ENCODE data around the gene ANKRD11. TPM values are rescaled to one million over a fixed set of nuclear protein-coding genes. Genes with fewer than 3 reads are reported as not detected.
A peak's percentile ranks its signal among the peaks of the same experiment; 100 is the strongest.

Gene ANKRD11
- total and polyA plus RNA-seq, 2 donors (not counting 3 experiments of a cell fraction or from before 2014, with no cell fraction given): 55.8 to 191 TPM

DNA sequence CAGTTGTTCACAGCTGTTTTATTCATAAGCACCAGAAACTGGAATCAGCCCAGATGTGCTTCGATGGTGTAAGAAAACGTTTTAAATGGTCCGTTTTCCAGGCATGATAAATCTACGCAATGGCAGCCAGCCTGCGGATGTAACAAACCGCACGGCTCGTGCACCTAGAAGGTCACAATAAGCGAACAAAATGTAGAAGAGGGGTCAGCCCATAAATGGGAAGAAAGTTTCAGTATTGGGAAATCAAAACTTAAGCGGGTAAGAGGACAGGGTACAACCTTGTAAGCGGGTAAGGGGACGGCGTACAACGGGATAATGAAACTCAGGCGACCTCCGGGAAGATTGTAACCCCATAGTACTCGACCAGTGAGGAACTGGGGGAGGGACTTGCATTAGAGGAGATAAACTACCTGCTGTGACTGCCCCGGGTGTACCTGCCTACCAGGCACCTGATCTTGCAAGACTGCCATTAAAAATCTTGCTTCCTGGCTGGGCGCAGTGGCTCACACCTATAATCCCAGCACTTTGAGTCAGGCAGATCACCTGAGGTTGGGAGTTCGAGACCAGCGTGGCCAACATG, 66.6 kb downstream of the ANKRD11 start:
- CTCF ChIA-PET: interaction anchor here (0.8 to 1.9 kb wide), 3 partner anchors 11 to 41 kb away, joined by 3 to 4 read pairs (median 3); no protein-coding TSS in a partner anchor
- no peak for DNase-seq (ENCODE audit: low read depth, low spot score)
- peaks cover 97% of the 10 kb centered on the region for H3K79me2 ChIP-seq (ENCODE audit: control insufficient read depth, insufficient read depth, low read length)
- H3K36me3 ChIP-seq (ENCODE audit: control insufficient read depth in 2 of 2, extremely low read depth in 1 of 2, insufficient read depth in 2 of 2, low read length in 2 of 2): peaks cover 0 to 1% of the 10 kb centered on the region in 2 experiments
- no peak overlapping the region for H3K4me3 ChIP-seq (replicated peaks in 1 of 3; ENCODE audit: insufficient read depth in 1 of 3, low read depth in 1 of 3, low read length in 3 of 3)
- no peaks in the 10 kb centered on the region for H3K27me3 ChIP-seq (ENCODE audit: control insufficient read depth in 2 of 2, insufficient read depth in 2 of 2, low read length in 2 of 2)
- H3K9ac ChIP-seq (replicated peaks; ENCODE audit: extremely low read depth, insufficient read depth, low read length): no peak overlapping the region
- peaks cover 5% of the 10 kb centered on the region for H4K20me1 ChIP-seq (replicated peaks; ENCODE audit: control insufficient read depth, extremely low read depth, insufficient read depth, low read length)
- intact Hi-C loops (cut with micrococcal nuclease) (loop anchor here (2.0 kb wide), 1 partner anchor 65 kb away; no protein-coding TSS in a partner anchor), dilution Hi-C loops (cut with MboI; ENCODE audit: extremely low pct_ligation_motif_present, low sequenced_read_pairs) (no loop called here)
- H3K27ac ChIP-seq (ENCODE audit: insufficient read depth, low read depth, low read length): peak overlapping the region; percentile 85
- H2AFZ ChIP-seq (ENCODE audit: low read depth, low read length): no peak overlapping the region
- POLR2A ChIA-PET: no interaction called here
- H3K9me1 ChIP-seq (replicated peaks; ENCODE audit: control insufficient read depth, extremely low read depth, insufficient read depth, low read length): no peaks in the 10 kb centered on the region
- H3K4me1 ChIP-seq (ENCODE audit: control insufficient read depth, extremely low read depth, insufficient read depth, low read length): peaks cover 42% of the 10 kb centered on the region
- peak overlapping the region; percentile 81 for H3K4me2 ChIP-seq (ENCODE audit: insufficient read depth, low read length)
- no peak for TF ChIP-seq GATA2 (IDR thresholded peaks at IDR 0.05; ENCODE audit: insufficient read depth, insufficient read length, low read depth, low read length)
- no peak for TF ChIP-seq POLR2AphosphoS5 (IDR thresholded peaks at IDR 0.05; ENCODE audit: insufficient read depth, low read depth, low read length)
- no peak for TF ChIP-seq FOS (IDR thresholded peaks at IDR 0.05; ENCODE audit: borderline replicate concordance, insufficient read depth, low read length)
- TF ChIP-seq POLR2A (IDR thresholded peaks at IDR 0.05; ENCODE audit: low read depth, low read length): no peak
- no peak for TF ChIP-seq MYC (IDR thresholded peaks at IDR 0.05; ENCODE audit: low read depth, low read length)
- TF ChIP-seq, protein P1, sequence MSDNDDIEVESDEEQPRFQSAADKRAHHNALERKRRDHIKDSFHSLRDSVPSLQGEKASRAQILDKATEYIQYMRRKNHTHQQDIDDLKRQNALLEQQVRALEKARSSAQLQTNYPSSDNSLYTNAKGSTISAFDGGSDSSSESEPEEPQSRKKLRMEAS (IDR thresholded peaks at IDR 0.05; ENCODE audit: insufficient read depth, insufficient read length): no peak
- TF ChIP-seq EZH2 (IDR thresholded peaks at IDR 0.05; ENCODE audit: borderline replicate concordance, low read depth, low read length, severe bottlenecking): no peak
- TF ChIP-seq, protein P2, sequence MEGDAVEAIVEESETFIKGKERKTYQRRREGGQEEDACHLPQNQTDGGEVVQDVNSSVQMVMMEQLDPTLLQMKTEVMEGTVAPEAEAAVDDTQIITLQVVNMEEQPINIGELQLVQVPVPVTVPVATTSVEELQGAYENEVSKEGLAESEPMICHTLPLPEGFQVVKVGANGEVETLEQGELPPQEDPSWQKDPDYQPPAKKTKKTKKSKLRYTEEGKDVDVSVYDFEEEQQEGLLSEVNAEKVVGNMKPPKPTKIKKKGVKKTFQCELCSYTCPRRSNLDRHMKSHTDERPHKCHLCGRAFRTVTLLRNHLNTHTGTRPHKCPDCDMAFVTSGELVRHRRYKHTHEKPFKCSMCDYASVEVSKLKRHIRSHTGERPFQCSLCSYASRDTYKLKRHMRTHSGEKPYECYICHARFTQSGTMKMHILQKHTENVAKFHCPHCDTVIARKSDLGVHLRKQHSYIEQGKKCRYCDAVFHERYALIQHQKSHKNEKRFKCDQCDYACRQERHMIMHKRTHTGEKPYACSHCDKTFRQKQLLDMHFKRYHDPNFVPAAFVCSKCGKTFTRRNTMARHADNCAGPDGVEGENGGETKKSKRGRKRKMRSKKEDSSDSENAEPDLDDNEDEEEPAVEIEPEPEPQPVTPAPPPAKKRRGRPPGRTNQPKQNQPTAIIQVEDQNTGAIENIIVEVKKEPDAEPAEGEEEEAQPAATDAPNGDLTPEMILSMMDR (IDR thresholded peaks at IDR 0.05; ENCODE audit: extremely low read depth in 1 of 2, insufficient read depth in 1 of 2, low read depth in 1 of 2, low read length in 2 of 2): no peak
- TF ChIP-seq JUN (IDR thresholded peaks at IDR 0.05; ENCODE audit: borderline replicate concordance, insufficient read depth, insufficient read length, low read depth): no peak
- FAIRE-seq: no peak
- H3K9me3 ChIP-seq (replicated peaks; ENCODE audit: control insufficient read depth, insufficient read depth, low read length): no peaks in the 10 kb centered on the region
- no TSS peak for BruUV-seq (replicated peaks)
